K562 (cell line): ENCODE results near the gene PLEKHA6. TPM values are rescaled to one million over a fixed set of nuclear protein-coding genes. Genes with fewer than 3 reads are reported as not detected.

ENCODE experiments used
- ATAC-seq: fragments of 200-7000 bp; cut with Tn5 transposase; 3 replicates; pipeline ENCODE4 v1.9.1; 2020; ENCODE audit warnings: moderate library complexity
- BruUV-seq: library from RNA; stranded (reverse); fragments of 400-500 nt; replicated peaks from 2 replicates; lab custom pipeline; 2021; lab: Mats Ljungman, UMichigan
- CTCF ChIA-PET: fragments of 300-600 bp; formaldehyde crosslinking; extraction: SDS; loops from one replicate; lab custom pipeline; 2021; ENCODE audit warnings: low intra/inter-chr PET ratio; lab: Yijun Ruan, JAX
- POLR2A ChIA-PET: fragments of 300-600, 350-650 bp; sonication (Branson Sonifier 250); formaldehyde crosslinking; extraction: SDS; loops from one replicate; lab custom pipeline; 2021; ENCODE audit warnings: antibody characterized with exemption, inconsistent platforms; lab: Yijun Ruan, JAX
- DNase-seq, 4 experiments: peaks; one replicate each; pipeline versions ENCODE4 v3.0.0 to v3.0.0-alpha.2; 2011 to 2018; ENCODE audit warnings: low spot score in 3 of 4, mixed read lengths in 3 of 4; ENCODE audit errors: extremely low read depth in 1 of 4
- FAIRE-seq: peaks from 2 replicates; lab custom pipeline; 2011; peaks lifted over from hg19 to GRCh38; lab: Jason Lieb, UNC
- H2AFZ ChIP-seq: 2 replicates; pipeline ENCODE4 v1.6.0; 2011; ENCODE audit warnings: low read depth, low read length, control low read depth, inconsistent platforms
- H3K27ac ChIP-seq: fragments of 200-600 bp; 3 replicates; pipeline ENCODE4 v1.8.0; 2011; ENCODE audit warnings: low read depth, mild to moderate bottlenecking, control low read depth, inconsistent platforms, low read length, moderate library complexity, mixed read lengths; ENCODE audit errors: extremely low read depth
- H3K27me3 ChIP-seq, 2 experiments: fragments of 300-600 bp in 1 of 2; 2 replicates in 1 of 2; 3 replicates in 1 of 2; pipeline versions ENCODE4 v1.6.0 to v1.8.0; 2011; ENCODE audit warnings: inconsistent platforms in 2 of 2, low read length in 2 of 2, mild to moderate bottlenecking in 1 of 2, mixed read lengths in 1 of 2, moderate library complexity in 1 of 2; ENCODE audit not compliant: control insufficient read depth in 2 of 2, insufficient read depth in 2 of 2
- H3K36me3 ChIP-seq: fragments of 300-600 bp; 3 replicates; pipeline ENCODE4 v1.8.0; 2011; ENCODE audit warnings: mild to moderate bottlenecking, low read length, inconsistent platforms; ENCODE audit not compliant: control insufficient read depth, insufficient read depth
- H3K4me1 ChIP-seq, 2 experiments: fragments of 200-600 bp in 1 of 2; replicated peaks in 1 of 2; 2 replicates in 1 of 2; 3 replicates in 1 of 2; pipeline versions ENCODE4 v1.5.1 to v1.8.0; 2011; ENCODE audit warnings: inconsistent platforms in 2 of 2, low read length in 2 of 2, mild to moderate bottlenecking in 1 of 2, mixed read lengths in 1 of 2, moderate library complexity in 1 of 2; ENCODE audit not compliant: control insufficient read depth in 2 of 2, insufficient read depth in 2 of 2
- H3K4me2 ChIP-seq: 2 replicates; pipeline ENCODE4 v1.6.1; 2011; ENCODE audit warnings: low read length, control low read depth, inconsistent platforms, mixed read lengths; ENCODE audit not compliant: insufficient read depth
- H3K4me3 ChIP-seq: fragments of 200-600 bp; sonication (generic), shearing (Covaris generic); 2 replicates; pipeline ENCODE4 v1.5.1; 2016; ENCODE audit warnings: control low read depth, inconsistent platforms
- H3K79me2 ChIP-seq: fragments of 200-600 bp; 3 replicates; pipeline ENCODE4 v1.8.0; 2011; ENCODE audit warnings: low read length, inconsistent platforms; ENCODE audit not compliant: control insufficient read depth, insufficient read depth
- H3K9ac ChIP-seq, 2 experiments: 2 replicates each; pipeline versions ENCODE4 v1.6.0 to v1.6.1; 2011; ENCODE audit warnings: low read depth in 2 of 2, low read length in 2 of 2, control low read depth in 1 of 2, inconsistent platforms in 1 of 2, mild to moderate bottlenecking in 1 of 2, mixed read lengths in 1 of 2; ENCODE audit not compliant: insufficient read depth in 1 of 2
- H3K9me1 ChIP-seq: one replicate; pipeline ENCODE4 v1.6.0; 2011; ENCODE audit warnings: inconsistent platforms, mild to moderate bottlenecking, low read length, moderate library complexity; ENCODE audit not compliant: control insufficient read depth, insufficient read depth
- H3K9me3 ChIP-seq: replicated peaks from 2 replicates; pipeline ENCODE4 v1.5.1; 2011; ENCODE audit warnings: low read depth, low read length, inconsistent platforms; ENCODE audit not compliant: control insufficient read depth, insufficient read depth
- H4K20me1 ChIP-seq: replicated peaks from 2 replicates; pipeline ENCODE4 v1.6.1; 2011; ENCODE audit warnings: low read length, inconsistent platforms, mixed read lengths; ENCODE audit not compliant: control insufficient read depth, insufficient read depth
- ATF2 ChIP-seq: sonication (generic); formaldehyde crosslinking; IDR thresholded peaks from 2 replicates; pipeline ENCODE4 v1.8.1; 2022; ENCODE audit warnings: missing genetic modification reagents
- CREB5 ChIP-seq: fragments of 250-450 bp; sonication (Bioruptor Pico); IDR thresholded peaks from 2 replicates; pipeline ENCODE4 v1.5.0; 2020; ENCODE audit warnings: mild to moderate bottlenecking
- ILF3 ChIP-seq: fragments of 450-650 bp; IDR thresholded peaks from 2 replicates; pipeline ENCODE4 v1.6.1; 2018; ENCODE audit warnings: antibody characterized with exemption, mild to moderate bottlenecking, moderate library complexity, borderline replicate concordance
- SRSF7 ChIP-seq: fragments of 200-400 bp; formaldehyde crosslinking; optimal IDR thresholded peaks from 2 replicates; pipeline ENCODE3; 2017; ENCODE audit warnings: mild to moderate bottlenecking, low read depth, low read length
- WGBS: fragments of 100-300 bp; shearing (Covaris generic); methylation state at CpG from one replicate; pipeline ENCODE4 v1.1.6; 2016; ENCODE audit warnings: low coverage, mixed read lengths; ENCODE audit not compliant: insufficient coverage; ENCODE audit errors: missing lambda C conversion rate; 5-methylcytosine and 5-hydroxymethylcytosine counted together
- in situ Hi-C: fragments of 300-500 bp; cut with MboI; formaldehyde crosslinking; loops from 4 replicates; pipeline ENCODE4 v1.15.0; 2018; ENCODE audit warnings: inconsistent platforms, mixed read lengths
- intact Hi-C: fragments of 100-400 bp; cut with micrococcal nuclease; formaldehyde crosslinking; loops from 2 replicates; pipeline ENCODE4 v1.14.2; 2022
- polyA plus RNA-seq, 8 experiments: library from polyadenylated mRNA; depleted of rRNA in 4 of 8; stranded (reverse) in 5 of 8; unstranded in 3 of 8; fragments of >200 nt; fragmentation: Nextera tagmentation in 2 of 8; fragmentation: Illumina TruSeq in 1 of 8; extraction: Ambion mirVana in 2 of 8; extraction: Trizol in 1 of 8; gene quantifications; 2 replicates each; pipeline versions ENCODE4 v1.2.1 to v1.2.3, GENCODE V29; 2011 to 2014; ENCODE audit warnings: inconsistent platforms in 1 of 8, missing spikeins in 1 of 8
- total RNA-seq, 7 experiments: library from RNA; depleted of rRNA in 6 of 7; stranded (reverse); fragments of >200 nt in 6 of 7; fragmentation: Illumina TruSeq in 2 of 7; extraction: Trizol in 2 of 7; gene quantifications; 2 replicates each; pipeline versions ENCODE4 v1.2.1 to v1.2.3, GENCODE V29; 2011 to 2021; ENCODE audit warnings: low replicate concordance in 1 of 7
- TF ChIP-seq, protein P1 (sequence below): fragments of 250-450 bp; sonication (Bioruptor Pico); IDR thresholded peaks from 2 replicates; pipeline ENCODE4 v1.4.0; 2020
- TF ChIP-seq, protein P2 (sequence below), 2 experiments: fragments of 250-450 bp in 1 of 2; fragments of 450-650 bp in 1 of 2; sonication (Bioruptor Pico) in 1 of 2; IDR thresholded peaks; 2 replicates each; pipeline versions ENCODE4 v1.6.1 to v1.8.0; 2016 to 2021; ENCODE audit warnings: mild to moderate bottlenecking in 2 of 2, moderate library complexity in 2 of 2, missing compliant biosample characterization in 1 of 2, missing genetic modification characterization in 1 of 2
- TF ChIP-seq, protein P3 (sequence below): fragments of 450-650 bp; formaldehyde crosslinking; IDR thresholded peaks from 2 replicates; pipeline ENCODE4 v1.4.0; 2022; ENCODE audit warnings: mild to moderate bottlenecking, moderate library complexity

The PLEKHA6 gene
- total and polyA plus RNA-seq, 9 of the 15 experiments (the other 6 are each of a cell fraction or from before 2014, with no cell fraction given): under 0.01 to 0.33 (median 0.01) TPM; not detected in 4

DNA sequence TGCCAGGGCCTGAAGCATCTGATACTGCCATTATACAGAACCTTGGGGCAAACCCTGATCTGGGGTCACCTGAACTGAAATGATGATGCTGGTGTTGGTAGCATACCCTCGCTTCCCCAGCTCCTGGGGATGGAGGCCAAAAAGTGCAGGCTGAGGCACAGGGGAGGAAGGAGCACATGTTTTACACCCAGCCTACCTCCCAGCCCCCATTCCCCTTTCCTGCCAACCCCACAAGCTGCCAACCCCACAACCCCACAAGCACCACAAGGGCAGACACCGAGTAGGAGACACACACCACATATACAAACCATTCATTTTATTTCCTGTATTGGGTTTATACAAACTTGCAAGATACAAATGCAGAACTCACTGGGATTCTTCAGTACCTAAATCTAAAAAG lies 141.2 kb downstream of the PLEKHA6 start:
- DNase-seq (no peak), FAIRE-seq (no peak), ATAC-seq (no peak)
- WGBS: 0% methylated on average over 2 of the region's 2 CpGs
- ChIA-PET POLR2A (no interaction called here), CTCF (interaction anchor here (1.0 kb wide), 1 partner anchor 145 kb away, joined by 3 read pairs; no protein-coding TSS in a partner anchor)
- intact Hi-C loops (no loop called here), in situ Hi-C loops (no loop called here)
- H3K9me3 ChIP-seq: no peaks in the 10 kb centered on the region
- no peak overlapping the region for H3K4me2 ChIP-seq
- H3K9ac ChIP-seq: no peak overlapping the region
- no peaks in the 10 kb centered on the region for H3K9me1 ChIP-seq
- no TSS peak for BruUV-seq
- peaks cover 0 to 6% of the 10 kb centered on the region in 2 experiments; a peak in 3 of 5 replicates for H3K4me1 ChIP-seq
- H3K27ac ChIP-seq: no peak overlapping the region
- H3K79me2 ChIP-seq: no peaks in the 10 kb centered on the region
- TF ChIP-seq, protein P1, sequence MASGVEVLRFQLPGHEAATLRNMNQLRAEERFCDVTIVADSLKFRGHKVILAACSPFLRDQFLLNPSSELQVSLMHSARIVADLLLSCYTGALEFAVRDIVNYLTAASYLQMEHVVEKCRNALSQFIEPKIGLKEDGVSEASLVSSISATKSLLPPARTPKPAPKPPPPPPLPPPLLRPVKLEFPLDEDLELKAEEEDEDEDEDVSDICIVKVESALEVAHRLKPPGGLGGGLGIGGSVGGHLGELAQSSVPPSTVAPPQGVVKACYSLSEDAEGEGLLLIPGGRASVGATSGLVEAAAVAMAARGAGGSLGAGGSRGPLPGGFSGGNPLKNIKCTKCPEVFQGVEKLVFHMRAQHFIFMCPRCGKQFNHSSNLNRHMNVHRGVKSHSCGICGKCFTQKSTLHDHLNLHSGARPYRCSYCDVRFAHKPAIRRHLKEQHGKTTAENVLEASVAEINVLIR (CRISPR knock-in tag): no peak
- no peak overlapping the region for H2AFZ ChIP-seq
- peaks cover 5 to 50% of the 10 kb centered on the region in 2 experiments; a peak in 3 of 5 replicates for H3K27me3 ChIP-seq
- peaks cover 10% of the 10 kb centered on the region; the same call in 1 of the 2 replicates for H4K20me1 ChIP-seq
- H3K36me3 ChIP-seq: no peaks in the 10 kb centered on the region
- H3K4me3 ChIP-seq: no peak overlapping the region

- FAIRE-seq: no peak
- POLR2A ChIA-PET: interaction anchor here (0.8 to 1.1 kb wide), 3 partner anchors 10 to 142 kb away, joined by 3 to 4 read pairs (median 4); partner anchors contain the start of gene PLEKHA6
- TF ChIP-seq, protein P2, sequence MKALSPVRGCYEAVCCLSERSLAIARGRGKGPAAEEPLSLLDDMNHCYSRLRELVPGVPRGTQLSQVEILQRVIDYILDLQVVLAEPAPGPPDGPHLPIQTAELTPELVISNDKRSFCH (CRISPR knock-in tag; IDR thresholded peaks at IDR 0.05): no peak
- TF ChIP-seq, protein P2 (tag; IDR thresholded peaks at IDR 0.05): no peak
- TF ChIP-seq ILF3: no peak
- TF ChIP-seq SRSF7: no peak
- TF ChIP-seq CREB5 (CRISPR knock-in tag): no peak
- TF ChIP-seq, protein P3, sequence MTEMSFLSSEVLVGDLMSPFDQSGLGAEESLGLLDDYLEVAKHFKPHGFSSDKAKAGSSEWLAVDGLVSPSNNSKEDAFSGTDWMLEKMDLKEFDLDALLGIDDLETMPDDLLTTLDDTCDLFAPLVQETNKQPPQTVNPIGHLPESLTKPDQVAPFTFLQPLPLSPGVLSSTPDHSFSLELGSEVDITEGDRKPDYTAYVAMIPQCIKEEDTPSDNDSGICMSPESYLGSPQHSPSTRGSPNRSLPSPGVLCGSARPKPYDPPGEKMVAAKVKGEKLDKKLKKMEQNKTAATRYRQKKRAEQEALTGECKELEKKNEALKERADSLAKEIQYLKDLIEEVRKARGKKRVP (CRISPR knock-in tag): no peak
- no peak for TF ChIP-seq ATF2 (CRISPR knock-in tag)
Observed at GRCh38 chr1:204217648-204218000, 142.1 kb downstream of the PLEKHA6 start.

More at GRCh38 chr1:204217648-204218000, 142.1 kb downstream of the PLEKHA6 start:
- intact Hi-C loops: no loop called here
- Histone ChIP-seq H4K20me1 (peaks cover 10% of the 10 kb centered on the region; the same call in 1 of the 2 replicates), H3K9me3 (no peaks in the 10 kb centered on the region), H3K9me1 (no peaks in the 10 kb centered on the region), H3K9ac (no peak overlapping the region), H3K79me2 (no peaks in the 10 kb centered on the region), H3K27ac (no peak overlapping the region), H3K4me2 (no peak overlapping the region), H2AFZ (no peak overlapping the region), H3K27me3 (peaks cover 5 to 44% of the 10 kb centered on the region in 2 experiments; a peak in 3 of 5 replicates), H3K4me3 (no peak overlapping the region), H3K36me3 (no peaks in the 10 kb centered on the region), H3K4me1 (peaks cover 0 to 8% of the 10 kb centered on the region in 2 experiments; a peak in 3 of 5 replicates)
- ATAC-seq (no peak), DNase-seq (no peak)
- in situ Hi-C loops: no loop called here
- no TSS peak for BruUV-seq
- WGBS: 0% methylated on average over 4 of the region's 4 CpGs
- CTCF ChIA-PET: interaction anchor here (1.0 kb wide), 1 partner anchor 146 kb away, joined by 3 read pairs; no protein-coding TSS in a partner anchor
